C4-2B (cell line): ENCODE measurements around the gene CCDC191.

Source experiments
- CTCF ChIP-seq: fragments of 450-650 bp; conservative IDR thresholded peaks from 2 replicates; pipeline ENCODE4 v1.5.1; 2017; ENCODE audit warnings: mild to moderate bottlenecking
- ZFX ChIP-seq: fragments of 450-650 bp; IDR thresholded peaks from 2 replicates; pipeline ENCODE4 v1.6.1; 2017

DNA sequence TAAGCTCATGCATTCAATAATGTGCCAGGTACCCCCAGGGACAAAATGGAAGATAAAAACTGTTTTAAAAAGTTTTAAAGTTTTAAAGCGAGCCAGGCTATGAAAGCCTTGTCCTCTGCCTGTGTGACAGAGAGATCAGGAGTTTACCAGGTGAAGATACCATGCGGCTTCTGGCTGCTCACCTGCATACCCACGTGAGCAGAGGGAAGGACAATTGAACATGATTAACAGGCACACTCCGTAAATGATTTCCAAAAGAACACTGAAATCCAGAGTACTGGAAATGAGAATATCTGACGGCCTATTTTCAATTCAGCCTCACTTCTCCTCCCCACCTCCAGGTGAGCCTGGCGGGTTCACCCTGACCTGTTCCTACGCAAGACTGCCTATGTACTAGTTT, 42.1 kb downstream of the CCDC191 start:
- TF ChIP-seq CTCF (no peak), ZFX (no peak)
